GM12801 (cell line): Measurements from ENCODE around the gene MMP13.

Experiments used
- TF ChIP-seq, protein P1 (sequence below): IDR thresholded peaks from one replicate; pipeline ENCODE4 v1.5.1; 2011; ENCODE audit warnings: control low read depth; ENCODE audit not compliant: insufficient read length; ENCODE audit errors: extremely low read depth

The MMP13 gene

DNA sequence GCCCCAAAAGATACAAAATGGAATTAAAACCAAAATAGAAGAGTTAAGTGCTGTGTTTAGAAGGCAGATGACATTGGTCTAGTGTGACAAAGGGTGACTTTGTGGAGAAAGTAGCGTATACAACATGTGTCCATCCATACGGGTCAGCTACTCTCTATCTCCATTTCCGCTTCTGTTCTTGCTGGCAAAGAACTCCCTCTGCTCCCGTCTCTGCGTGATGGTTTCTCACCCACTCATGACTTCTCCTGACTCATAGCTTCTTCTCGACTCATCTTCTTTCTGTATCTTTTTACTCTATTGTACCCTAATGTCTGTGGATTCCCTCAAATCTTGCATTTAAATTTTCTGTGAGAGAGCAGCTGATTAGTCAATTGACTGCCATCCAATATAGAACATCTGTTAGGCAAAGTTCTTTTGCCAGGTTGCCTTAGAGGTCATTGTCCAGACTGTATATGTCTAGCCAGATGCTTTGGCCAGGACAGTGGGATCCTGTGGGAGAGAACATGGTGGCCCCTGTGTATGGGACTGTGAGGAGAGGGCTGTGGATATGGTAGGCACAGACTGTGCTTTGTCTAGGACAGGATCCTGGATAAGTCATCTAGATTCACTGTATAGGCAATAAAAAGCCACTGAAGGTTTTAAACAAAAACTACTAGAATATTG is 28.4 kb downstream of the MMP13 start:
- TF ChIP-seq, protein P1, sequence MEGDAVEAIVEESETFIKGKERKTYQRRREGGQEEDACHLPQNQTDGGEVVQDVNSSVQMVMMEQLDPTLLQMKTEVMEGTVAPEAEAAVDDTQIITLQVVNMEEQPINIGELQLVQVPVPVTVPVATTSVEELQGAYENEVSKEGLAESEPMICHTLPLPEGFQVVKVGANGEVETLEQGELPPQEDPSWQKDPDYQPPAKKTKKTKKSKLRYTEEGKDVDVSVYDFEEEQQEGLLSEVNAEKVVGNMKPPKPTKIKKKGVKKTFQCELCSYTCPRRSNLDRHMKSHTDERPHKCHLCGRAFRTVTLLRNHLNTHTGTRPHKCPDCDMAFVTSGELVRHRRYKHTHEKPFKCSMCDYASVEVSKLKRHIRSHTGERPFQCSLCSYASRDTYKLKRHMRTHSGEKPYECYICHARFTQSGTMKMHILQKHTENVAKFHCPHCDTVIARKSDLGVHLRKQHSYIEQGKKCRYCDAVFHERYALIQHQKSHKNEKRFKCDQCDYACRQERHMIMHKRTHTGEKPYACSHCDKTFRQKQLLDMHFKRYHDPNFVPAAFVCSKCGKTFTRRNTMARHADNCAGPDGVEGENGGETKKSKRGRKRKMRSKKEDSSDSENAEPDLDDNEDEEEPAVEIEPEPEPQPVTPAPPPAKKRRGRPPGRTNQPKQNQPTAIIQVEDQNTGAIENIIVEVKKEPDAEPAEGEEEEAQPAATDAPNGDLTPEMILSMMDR, result no peak

DNA sequence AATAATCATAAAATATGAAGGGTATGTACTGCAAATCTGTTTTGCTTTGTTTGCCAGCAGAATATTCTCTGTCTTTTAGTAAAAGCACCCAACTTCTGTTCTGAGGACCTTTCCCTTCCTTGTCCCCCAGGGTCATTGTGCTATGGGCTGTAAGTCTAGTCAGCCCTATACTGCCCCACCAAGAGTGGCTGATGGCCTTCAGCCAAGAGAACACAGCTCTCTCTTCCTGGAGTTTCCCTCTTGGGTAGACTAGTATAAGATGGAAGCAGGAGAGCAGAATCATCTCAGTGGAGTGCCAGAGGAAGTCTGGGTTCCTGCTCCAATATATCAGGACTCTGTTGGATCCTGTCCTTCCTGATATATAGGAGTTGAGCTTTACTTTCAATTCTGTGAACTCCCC is 29.0 kb downstream of the MMP13 start:
- TF ChIP-seq, protein P1, result no peak

DNA sequence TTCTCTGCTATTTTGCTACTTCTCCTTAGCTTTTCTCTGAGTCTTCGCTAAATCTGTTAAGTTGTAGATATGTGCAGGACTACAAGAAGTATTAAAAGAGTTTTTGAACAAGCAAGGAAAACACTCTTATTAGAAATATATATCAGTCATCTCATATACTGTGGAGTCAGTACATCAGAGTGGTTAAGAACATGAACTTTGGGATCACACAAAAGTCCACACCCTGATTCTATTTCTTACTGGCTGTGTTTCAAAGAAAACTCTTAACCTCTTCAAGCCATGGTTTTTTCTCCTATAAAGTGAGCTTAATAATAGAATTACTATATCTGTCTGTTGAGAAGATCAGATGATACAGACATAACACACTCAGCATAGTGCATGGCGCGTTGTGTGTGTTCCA is 29.5 kb downstream of the MMP13 start:
- TF ChIP-seq, protein P1, result no peak

DNA sequence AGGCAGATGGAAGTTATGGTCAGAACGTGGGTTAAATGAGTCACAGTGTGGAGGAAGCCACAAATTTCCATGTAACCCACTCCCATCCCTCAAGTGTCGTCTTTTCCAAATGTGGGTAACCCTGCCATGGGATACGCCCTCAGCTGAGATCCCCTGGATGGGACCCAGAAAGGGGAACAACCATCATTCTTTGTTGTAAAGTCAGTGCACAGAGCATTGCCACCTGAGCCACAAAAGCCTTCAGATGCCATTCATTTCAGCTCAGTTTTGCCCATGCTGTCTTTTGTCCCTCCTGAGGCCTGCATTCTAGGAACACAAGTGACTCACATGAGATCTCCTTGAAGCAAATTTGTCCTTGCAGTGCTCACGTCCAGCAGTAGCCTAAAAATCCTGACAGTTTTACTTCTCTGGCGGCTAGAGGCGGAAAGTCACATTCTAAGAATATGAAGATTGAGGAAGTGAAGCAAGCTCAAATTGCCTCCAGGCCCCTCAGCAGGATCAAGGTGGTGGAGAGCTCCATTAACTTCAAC is 30.6 kb downstream of the MMP13 start:
- TF ChIP-seq, protein P1, result no peak

DNA sequence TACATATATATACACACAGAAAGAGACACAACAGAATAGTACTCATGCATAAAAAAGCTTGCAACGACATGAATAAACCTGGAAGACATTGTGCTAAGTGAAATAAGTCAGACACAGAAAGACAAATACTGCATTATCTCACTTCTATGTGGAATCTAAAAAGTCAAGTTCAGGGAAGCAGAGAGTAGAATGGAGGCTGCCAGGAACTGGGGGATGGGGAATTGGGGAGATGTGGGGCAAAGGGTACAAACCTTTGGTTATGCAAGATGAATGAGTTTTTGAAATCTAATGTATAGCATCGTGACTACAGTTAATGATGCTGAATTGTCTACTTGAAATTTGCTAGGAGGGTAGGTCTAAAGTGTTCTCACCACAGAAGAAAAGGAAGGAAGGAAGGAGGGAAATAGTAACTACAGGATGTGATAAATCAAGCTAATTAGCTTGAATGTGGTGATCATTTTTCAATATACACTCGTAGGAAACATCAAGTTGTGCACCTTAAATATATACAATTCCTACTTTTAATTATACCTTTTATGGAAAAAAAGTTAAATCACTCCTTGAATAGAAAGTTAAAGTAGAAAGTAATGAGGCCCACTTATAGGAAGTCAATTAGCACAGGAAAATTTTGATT is 33.8 kb downstream of the MMP13 start:
- TF ChIP-seq, protein P1, result no peak

DNA sequence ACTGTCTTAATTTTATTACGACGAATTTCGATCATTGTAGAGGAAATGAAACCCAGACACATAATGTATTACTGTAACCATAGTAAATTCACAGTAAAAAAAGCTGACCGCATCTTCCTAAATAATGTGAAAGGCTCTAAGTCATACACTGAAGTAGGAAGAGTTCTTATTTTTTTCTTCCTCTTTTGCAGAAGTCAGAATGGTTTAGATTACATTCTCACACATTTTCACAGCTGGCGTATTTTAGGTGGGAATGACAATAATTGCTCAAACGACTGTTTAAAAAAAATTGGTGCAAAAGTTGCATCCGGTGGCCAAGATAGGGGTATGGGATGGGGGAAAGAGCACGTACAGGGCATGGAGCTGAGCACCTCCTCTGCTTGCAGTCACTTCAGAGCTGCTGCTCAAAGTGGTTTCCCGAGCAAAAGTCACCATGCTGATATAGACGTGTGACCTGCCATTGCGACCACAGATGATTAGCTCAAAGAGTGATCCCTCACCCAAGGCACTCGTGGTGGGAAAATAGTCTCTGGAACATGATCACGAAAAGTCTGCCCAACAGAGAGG is 35.3 kb downstream of the MMP13 start:
- TF ChIP-seq, protein P1, result no peak

DNA sequence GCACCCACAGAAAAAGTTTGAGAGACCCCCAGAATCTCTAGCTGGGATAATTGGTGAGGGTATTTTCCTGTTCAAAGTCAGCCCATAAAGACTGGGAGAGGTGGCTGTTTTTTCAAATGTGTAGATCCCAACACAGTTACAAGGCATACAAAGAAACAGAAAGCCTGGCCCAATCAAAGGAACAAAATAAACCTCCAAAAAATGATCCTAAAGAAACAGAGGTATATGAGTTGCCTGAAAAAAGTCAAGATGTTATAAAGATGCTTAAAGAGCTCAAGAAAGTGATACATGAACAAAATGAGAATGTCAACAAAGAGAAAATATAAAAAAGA is 40.5 kb downstream of the MMP13 start:
- TF ChIP-seq, protein P1, result no peak
